ENCODE data around the gene FAM135A.

Gene FAM135A

GRCh38 chr6:70413114-70413991, at the start of gene FAM135A:
TSS of gene FAM135A (plus strand) at chr6:70413508. CDS start at chr6:70428343, 14,835 bp downstream.
- peak; percentile 97 for DNase-seq (ENCODE audit: low spot score)

GRCh38 chr6:70363741-70364493, 49.4 kb upstream of the FAM135A start:
- no peak for DNase-seq (ENCODE audit: low spot score)

- peak; percentile 50 for DNase-seq (ENCODE audit: low spot score)
These were observed 43.9 kb upstream of the FAM135A start for GRCh38 chr6:70369332-70369950.

- DNase-seq (ENCODE audit: low spot score): no peak
These were observed 42.8 kb upstream of the FAM135A start for GRCh38 chr6:70370496-70370895.

- peak; percentile 27 for DNase-seq (ENCODE audit: low spot score)
These were observed 41.7 kb upstream of the FAM135A start for GRCh38 chr6:70371454-70372105.

- no peak for DNase-seq (ENCODE audit: low spot score)
These were observed 38.1 kb upstream of the FAM135A start for GRCh38 chr6:70375166-70375565.

- DNase-seq (ENCODE audit: low spot score): no peak
These were observed 37.4 kb upstream of the FAM135A start for GRCh38 chr6:70375882-70376281.

GRCh38 chr6:70376628-70377027, 36.7 kb upstream of the FAM135A start:
- no peak for DNase-seq (ENCODE audit: low spot score)

- DNase-seq (ENCODE audit: low spot score): no peak
These were observed 35.9 kb upstream of the FAM135A start for GRCh38 chr6:70377372-70377771.

GRCh38 chr6:70379473-70380013, 33.8 kb upstream of the FAM135A start:
- DNase-seq (ENCODE audit: low spot score): no peak

- no peak for DNase-seq (ENCODE audit: low spot score)
These were observed 33.1 kb upstream of the FAM135A start for GRCh38 chr6:70380252-70380651.

GRCh38 chr6:70380771-70381416, 32.4 kb upstream of the FAM135A start:
- DNase-seq (ENCODE audit: low spot score): no peak

GRCh38 chr6:70381417-70381782, 31.9 kb upstream of the FAM135A start:
- no peak for DNase-seq (ENCODE audit: low spot score)

- no peak for DNase-seq (ENCODE audit: low spot score)
These were observed 27.4 kb upstream of the FAM135A start for GRCh38 chr6:70385901-70386300.

GRCh38 chr6:70388814-70389213, 24.5 kb upstream of the FAM135A start:
- DNase-seq (ENCODE audit: low spot score): no peak

- DNase-seq (ENCODE audit: low spot score): no peak
These were observed 24.0 kb upstream of the FAM135A start for GRCh38 chr6:70389261-70389660.

GRCh38 chr6:70390067-70390466, 23.2 kb upstream of the FAM135A start:
- DNase-seq (ENCODE audit: low spot score): no peak

- no peak for DNase-seq (ENCODE audit: low spot score)
These were observed 21.8 kb upstream of the FAM135A start for GRCh38 chr6:70391492-70391891.

- DNase-seq (ENCODE audit: low spot score): no peak
These were observed 18.6 kb upstream of the FAM135A start for GRCh38 chr6:70394518-70395300.

GRCh38 chr6:70395301-70395672, 18.0 kb upstream of the FAM135A start:
- DNase-seq (ENCODE audit: low spot score): no peak

GRCh38 chr6:70396163-70396562, 17.1 kb upstream of the FAM135A start:
- no peak for DNase-seq (ENCODE audit: low spot score)
